NOMO-1 (cell line): ENCODE data around the gene GOLGA6L10.
"Not testable (repeated sequence)": the region's sequence is repeated elsewhere in the genome, so short reads cannot be mapped to it uniquely, and the experiment has no call there.

Source experiments
- DNase-seq, 2 experiments: peaks; one replicate each; lab custom pipeline; 2025; ENCODE audit not compliant: unreplicated experiment in 2 of 2; lab: John Stamatoyannopoulos, UW

The GOLGA6L10 gene

GRCh38 chr15:82319522-82320278 is 29.6 kb downstream of the GOLGA6L10 start:
- DNase-seq = not testable (repeated sequence)

GRCh38 chr15:82318281-82318680 is 31.0 kb downstream of the GOLGA6L10 start:
- not testable (repeated sequence) for DNase-seq

- DNase-seq = not testable (repeated sequence)
These were observed 31.8 kb downstream of the GOLGA6L10 start for GRCh38 chr15:82317516-82317915.

DNA sequence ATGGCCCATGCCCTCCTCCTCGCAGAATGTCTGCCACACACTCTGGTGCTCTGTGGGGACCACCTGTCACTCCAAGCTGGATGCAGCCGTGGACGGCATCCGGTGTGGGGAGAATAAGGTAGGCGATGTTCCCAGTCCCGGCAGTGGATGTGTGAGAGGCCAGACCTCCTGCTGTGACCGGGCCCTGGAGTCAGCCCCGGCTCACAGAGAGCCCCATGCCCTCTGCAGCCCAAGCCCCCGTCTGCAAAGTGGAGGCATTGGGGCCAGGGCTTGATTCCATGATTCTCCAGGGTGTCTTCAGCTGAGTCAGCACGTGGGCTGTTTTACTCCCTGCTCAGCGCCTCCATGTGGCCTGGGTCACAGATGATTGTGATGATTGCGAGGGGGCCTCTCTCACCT is 32.2 kb downstream of the GOLGA6L10 start:
- no peak for DNase-seq

DNA sequence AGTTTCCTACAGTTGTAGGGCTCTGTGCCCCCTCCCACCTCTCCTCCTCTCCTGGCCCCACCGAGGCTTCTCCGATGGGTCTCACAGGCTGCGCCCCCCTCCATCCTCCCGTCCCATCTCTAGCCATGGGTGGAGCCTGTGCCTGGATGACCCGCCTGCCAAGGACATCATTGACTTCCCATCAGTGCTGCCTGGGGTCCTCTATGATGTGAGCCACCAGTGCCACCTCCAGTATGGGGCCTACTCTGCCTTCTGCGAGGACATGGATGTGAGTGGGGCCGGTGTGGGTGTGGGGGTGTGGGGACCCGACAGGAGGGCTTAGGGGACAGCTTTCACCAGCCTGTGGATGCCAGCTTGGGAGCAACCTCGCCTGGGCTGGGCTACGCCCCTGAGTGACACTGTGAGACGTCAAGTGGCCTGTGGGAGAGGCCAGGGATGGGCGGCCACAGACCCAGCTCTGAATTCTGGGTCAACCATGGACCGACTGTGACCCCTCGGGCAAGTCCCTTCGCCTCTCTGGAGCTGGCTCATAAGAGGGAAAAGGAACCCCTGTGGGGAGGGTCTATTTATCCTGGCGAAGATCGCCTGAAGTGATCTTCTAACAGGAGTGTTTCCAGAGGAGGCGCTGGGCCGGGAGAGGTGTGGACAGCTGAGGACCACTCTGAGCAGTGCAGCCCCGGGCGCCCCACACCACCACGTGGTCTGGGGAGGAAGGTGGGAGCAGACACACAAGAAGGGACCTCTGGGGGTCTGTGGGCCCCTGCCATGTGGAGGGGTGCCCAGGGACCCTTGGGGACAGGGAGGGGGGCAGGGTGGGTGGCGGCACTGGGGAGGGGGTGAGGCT is 32.8 kb downstream of the GOLGA6L10 start:
- not testable (repeated sequence) for DNase-seq

- DNase-seq = no peak
These were observed 33.6 kb downstream of the GOLGA6L10 start for GRCh38 chr15:82315519-82316246.

- no peak for DNase-seq
These were observed 34.3 kb downstream of the GOLGA6L10 start for GRCh38 chr15:82314769-82315518.

- DNase-seq = not testable (repeated sequence)
These were observed 35.1 kb downstream of the GOLGA6L10 start for GRCh38 chr15:82313951-82314768.

GRCh38 chr15:82313446-82313845 is 35.8 kb downstream of the GOLGA6L10 start:
- no peak for DNase-seq

- DNase-seq = no peak
These were observed 36.5 kb downstream of the GOLGA6L10 start for GRCh38 chr15:82312586-82313349.

- not testable (repeated sequence) for DNase-seq
These were observed 38.0 kb downstream of the GOLGA6L10 start for GRCh38 chr15:82311321-82311720.

- DNase-seq = no peak
These were observed 39.5 kb downstream of the GOLGA6L10 start for GRCh38 chr15:82309802-82310201.

- no peak for DNase-seq
These were observed 41.6 kb downstream of the GOLGA6L10 start for GRCh38 chr15:82307714-82308081.

DNA sequence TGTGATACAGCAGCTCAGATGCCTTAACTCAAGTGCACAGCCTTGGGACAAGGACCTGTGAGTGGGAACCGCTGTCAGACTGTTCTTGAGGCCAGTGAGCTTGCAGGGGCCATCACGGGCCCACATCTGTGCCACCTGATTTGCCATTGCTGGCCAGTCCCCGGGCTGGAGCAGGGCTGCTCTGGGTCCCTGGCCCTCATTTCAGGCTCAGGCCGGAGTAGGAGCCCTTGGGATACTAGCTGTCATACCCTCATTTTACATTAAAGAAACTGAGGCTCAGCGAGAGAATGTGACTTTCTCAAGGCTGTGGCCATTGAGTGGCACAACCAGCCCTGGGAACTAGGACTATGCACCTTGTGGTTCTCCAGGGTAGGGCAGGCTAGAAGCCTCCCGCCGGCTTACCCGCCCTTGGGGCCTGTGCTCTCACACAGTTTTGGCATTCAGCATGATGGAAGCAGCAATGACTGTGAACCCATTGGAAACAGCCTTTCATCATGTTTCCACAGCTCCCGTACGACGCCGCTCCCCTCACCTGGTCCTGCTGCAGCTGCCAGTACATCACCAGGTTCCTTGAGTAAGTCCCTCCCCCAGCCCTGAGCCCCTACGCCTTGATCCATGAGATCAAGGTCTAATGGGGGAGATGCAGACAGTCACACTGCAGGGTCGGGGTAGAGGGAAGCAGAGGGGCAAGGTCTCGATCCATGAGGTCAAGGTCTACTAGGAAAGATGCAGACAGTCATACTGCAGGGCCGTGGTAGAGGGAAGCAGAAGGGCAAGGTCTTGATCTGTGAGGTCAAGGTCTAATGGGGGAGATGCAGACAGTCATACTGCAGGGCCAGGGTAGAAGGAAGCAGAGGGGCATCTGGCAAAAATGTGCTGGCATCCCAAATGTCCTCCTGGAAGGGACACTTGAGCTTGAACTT is 42.2 kb downstream of the GOLGA6L10 start:
- DNase-seq = no peak

- no peak for DNase-seq
These were observed 43.6 kb downstream of the GOLGA6L10 start for GRCh38 chr15:82305621-82306048.

GRCh38 chr15:82304778-82305090 is 44.5 kb downstream of the GOLGA6L10 start:
- DNase-seq = no peak

- DNase-seq = no peak
These were observed 45.1 kb downstream of the GOLGA6L10 start for GRCh38 chr15:82303956-82304777.
